ENCODE results near the gene GALNT18.

DNA sequence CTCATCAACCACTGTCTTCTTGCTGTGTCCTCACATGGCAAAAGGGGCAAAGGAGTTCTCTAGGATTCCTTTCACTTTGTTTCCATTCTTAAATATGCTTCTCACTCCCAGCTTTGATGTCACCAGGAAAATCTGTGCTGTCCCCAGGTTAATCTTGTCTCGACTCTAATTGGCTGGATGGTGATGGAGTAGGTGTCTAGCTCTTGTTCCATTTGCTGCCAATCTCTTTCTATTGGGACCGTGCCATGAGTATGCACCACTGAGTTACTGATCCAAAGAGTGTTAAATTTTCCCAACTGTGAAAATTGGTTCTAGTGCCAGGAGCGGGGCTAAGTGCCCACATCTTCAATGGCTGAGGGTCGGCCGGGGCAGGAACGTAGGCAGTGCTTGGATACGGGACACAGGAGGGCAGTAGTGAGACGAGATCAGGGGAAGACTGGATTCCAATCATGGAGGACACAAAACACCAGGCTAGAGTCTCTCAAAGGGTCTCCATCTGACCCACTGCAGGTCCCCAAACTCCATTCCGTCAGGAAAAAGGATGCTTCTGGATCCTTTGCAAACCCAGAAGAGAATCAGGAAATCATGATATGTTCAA is 221.1 kb downstream of the GALNT18 start:
- TF ChIP-seq EZH2 (IDR thresholded peaks at IDR 0.05; ENCODE audit: low read depth): no peak
- TF ChIP-seq, protein P1, sequence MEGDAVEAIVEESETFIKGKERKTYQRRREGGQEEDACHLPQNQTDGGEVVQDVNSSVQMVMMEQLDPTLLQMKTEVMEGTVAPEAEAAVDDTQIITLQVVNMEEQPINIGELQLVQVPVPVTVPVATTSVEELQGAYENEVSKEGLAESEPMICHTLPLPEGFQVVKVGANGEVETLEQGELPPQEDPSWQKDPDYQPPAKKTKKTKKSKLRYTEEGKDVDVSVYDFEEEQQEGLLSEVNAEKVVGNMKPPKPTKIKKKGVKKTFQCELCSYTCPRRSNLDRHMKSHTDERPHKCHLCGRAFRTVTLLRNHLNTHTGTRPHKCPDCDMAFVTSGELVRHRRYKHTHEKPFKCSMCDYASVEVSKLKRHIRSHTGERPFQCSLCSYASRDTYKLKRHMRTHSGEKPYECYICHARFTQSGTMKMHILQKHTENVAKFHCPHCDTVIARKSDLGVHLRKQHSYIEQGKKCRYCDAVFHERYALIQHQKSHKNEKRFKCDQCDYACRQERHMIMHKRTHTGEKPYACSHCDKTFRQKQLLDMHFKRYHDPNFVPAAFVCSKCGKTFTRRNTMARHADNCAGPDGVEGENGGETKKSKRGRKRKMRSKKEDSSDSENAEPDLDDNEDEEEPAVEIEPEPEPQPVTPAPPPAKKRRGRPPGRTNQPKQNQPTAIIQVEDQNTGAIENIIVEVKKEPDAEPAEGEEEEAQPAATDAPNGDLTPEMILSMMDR (conservative IDR thresholded peaks at IDR 0.05): no peak
